NCI-H146 treated with DMSO at 0.1 percent for 48 hours (cell line): ENCODE data around the gene EPM2A.
A peak's percentile ranks its signal among the peaks of the same experiment; 100 is the strongest.
"Not testable (repeated sequence)": the region's sequence is repeated elsewhere in the genome, so short reads cannot be mapped to it uniquely, and the experiment has no call there.

Experiments used
- DNase-seq: peaks from one replicate; lab custom pipeline; 2025; ENCODE audit not compliant: unreplicated experiment; lab: John Stamatoyannopoulos, UW

The EPM2A gene

DNA sequence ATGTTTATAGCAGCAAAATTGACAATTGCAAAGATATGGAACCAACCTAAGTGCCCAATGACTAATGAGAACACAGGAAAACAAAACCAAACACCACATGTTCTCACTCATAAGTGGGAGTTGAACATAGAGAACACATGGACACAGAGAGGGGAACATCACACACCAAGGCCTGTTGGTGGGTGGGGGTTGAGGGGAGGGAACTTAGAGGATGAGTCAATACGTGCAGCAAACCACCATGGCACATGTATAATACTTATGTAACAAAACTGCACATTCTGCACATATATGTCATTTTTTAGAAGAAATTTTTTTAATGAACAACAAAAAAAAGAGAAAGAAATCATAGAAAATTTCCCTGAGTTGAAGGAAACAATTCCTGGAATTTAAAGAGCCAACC is 3.9 kb downstream of the EPM2A start:
- no peak for DNase-seq

DNA sequence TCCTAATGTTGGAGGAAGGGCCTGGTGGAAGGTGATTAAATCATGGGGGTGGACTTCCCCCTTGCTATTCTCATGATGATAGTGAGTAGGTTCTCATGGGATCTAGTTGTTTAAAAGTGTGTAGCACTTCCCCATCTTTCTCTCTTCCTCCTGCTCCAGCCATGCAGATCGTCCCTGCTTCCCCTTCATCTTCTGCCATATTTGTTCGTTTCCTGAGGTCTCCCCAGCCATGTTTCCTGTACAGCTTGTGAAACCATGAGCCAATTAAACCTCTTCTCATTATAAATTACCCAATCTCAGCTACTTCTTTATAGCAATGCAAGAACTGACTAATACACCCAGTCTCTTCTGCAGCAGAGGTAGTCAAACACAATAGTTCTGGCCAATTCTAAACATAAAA is 5.4 kb downstream of the EPM2A start:
- DNase-seq = no peak

DNA sequence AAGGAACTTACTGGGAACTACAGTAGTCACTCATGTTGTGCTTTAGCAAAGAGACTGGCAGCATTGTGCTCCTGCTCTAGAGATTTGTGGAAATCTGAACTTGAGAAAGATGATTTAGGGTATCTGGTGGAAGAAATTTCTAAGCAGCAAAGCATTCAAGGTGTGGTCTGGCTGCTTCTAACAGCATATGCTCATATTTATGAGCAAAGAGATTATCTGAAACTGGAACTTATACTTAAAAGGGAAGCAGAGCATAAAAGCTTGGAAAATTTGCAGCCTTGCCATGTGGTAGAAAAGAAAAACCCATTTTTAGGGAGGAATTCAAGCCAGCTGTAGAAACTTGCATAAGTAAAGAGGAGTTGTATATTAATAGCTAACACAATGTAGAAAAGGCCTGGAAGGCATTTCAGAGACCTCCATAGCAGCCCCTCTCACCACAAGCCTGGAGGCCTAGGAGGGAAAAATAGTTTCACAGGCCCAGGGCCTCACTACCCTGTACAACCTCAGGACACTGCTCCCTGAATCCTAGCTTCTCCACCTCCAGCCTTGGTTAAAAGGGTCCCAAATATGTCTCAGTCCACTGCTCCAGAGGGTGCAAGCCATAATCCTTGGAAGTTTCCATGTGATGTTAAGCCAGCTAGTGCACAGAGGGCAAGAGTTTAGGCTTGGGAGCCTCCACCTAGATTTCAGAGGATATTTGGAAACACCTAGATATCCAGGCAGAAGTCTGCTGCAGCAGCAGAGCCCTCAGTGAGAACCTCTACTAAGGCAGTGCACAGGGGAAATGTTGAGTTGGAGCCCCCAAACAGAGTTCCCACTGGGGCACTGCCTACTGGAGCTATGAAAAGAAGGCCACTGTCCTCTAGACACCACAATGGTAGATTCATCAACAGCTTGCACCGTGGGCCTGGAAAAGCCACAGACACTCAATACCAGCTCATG is 6.6 kb downstream of the EPM2A start:
- DNase-seq = no peak

DNA sequence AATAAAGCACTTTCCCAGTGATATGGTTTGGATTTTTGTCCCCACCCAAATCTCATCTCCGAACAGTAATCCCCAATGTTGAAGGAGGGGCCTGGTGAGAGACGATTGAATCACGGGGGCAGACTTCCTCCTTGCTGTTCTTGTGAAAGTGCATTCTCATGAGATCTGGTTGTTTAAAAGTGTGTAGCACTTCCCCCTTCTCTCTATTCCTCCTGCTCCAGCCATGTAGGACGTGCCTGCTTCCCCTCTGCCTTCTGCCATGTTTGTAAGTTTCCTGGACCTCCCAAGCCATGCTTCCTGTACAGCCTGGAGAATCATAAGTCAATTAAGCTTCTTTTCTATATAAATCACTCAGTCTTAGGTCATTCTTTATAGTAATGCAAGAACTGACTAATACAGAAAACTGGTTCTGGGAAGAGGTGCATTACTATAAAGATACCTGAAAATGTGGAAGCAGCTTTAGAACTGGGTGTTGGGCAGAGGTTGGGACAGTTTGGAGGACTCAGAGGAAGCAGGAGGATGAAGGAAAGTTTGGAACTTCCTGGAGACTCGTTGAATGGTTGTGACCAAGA is 7.4 kb downstream of the EPM2A start:
- DNase-seq = no peak

DNA sequence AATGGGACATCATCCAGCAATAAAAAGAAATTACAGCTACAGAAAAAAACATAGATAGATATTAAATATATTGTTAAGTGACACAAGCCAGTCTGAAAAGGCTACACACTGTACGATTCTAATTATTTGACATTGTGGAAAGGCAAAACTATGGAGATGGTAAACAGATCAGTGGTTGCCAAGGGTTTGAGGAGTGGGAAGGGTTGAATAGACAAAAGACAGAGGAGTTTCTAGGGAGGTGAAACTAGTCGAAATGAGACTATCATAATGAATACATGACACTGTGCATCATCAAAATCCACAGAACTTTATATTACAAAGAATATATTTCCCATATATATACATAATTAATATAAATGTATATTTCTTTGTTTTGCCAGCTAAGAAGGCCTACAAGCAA is 9.8 kb downstream of the EPM2A start:
- DNase-seq = no peak

DNA sequence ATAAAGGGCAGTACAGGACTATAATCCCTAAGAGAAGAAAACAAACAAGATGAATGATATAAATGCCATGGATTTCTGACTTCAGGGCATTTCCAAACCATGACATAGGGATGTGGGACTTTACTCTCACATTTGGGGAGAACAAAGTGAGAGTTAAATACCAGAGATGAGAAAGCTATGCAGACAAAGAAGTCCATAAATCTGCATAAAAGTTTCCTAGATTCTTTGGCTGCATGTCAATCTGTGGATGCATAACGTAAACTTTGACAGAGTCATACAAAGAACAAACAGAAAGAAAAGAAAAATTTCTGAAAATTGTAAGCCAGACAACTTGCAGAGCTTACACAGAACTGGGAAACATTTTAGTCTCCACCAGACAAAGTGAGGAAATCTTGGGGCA is 11.7 kb downstream of the EPM2A start:
- no peak for DNase-seq

DNA sequence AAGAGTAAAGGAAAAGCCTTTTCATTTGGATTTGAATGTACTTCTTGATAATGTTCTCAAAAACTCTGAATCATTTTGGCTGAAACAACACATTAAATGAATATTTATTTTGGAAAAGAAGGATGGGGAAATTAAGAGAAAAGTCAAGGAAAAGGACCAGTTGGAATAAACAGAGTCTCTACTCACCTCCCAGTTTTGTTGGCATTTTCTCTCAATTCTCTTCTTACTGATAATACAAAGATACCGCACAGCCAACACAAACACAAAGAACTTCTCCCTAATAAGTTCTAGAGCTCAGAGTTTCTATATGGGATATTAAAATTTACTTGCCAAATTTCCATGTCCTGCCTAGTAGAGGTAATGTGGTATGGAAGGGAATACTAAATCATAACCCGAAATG is 13.1 kb downstream of the EPM2A start:
- DNase-seq = no peak

DNA sequence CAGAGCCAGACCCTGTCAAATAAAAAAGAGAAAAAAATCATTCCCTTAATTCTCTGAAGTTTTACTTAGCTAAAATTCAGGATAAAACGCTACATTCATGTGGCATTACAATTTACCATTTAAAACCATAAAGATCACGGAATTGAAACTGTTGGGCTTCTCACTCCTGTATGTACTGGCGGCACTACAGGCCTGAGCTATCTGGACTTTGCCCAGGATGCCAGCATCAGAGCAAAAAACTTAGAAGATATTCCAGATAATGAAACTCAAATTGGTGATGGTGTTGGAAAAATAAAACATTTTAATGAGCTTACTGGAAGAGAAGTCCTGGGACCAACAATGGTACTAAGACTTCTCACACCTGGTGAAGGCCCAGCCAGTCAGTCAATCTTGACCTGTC is 14.2 kb downstream of the EPM2A start:
- no peak for DNase-seq

DNA sequence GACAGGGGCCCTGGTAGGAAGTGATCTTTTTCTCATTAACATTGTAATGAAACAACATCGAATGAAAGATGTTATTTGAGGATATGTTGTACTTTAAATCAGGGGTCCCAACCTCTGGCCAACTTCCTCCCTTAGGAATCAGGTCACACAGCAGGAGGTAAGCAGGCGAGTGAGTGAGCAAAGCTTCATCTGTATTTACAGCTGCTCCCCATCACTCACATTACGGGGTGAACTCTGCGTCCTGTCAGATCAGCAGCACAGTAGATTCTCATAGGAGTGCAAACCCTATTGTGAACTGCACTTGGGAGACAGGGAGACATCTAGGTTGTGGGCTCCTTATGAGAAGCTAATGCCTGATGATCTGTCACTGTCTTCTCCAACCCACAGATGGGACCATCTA is 19.9 kb downstream of the EPM2A start:
- no peak for DNase-seq

DNA sequence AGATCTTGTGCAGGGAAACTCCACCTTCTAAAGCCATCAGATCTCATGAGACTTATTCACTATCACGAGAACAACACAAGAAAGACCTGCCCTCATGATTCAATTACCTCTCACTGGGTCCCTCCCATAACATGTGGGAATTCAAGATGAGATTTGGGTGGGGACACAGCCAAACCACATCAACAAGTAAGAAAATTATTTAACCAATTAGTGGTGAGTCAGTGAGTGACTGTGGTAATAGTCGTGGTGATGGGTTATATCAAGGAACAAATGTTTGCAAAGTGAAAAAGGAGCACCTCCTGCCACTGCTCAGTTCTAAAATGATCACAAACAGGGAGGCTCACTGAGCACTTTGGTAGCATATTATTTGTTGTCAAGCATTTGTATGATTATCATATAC is 20.6 kb downstream of the EPM2A start:
- DNase-seq = no peak

DNA sequence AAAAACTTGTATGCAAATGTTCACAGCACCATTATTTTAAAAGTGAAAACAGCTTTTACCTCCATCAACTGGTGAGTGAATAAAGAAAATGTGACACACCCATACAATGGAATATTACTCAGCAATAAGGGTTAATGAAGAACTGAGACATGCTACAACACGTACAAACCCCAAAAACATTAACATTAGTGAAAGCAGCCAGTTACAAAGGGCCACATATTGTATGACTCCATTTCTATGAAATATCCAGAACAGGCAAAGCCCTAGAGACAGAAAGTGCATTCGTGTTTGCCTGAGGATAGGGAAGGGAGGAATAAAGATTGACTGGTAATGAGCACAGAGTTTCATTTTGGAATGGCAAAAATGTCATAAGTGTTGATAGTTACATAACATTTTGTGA is 21.5 kb downstream of the EPM2A start:
- no peak for DNase-seq

DNA sequence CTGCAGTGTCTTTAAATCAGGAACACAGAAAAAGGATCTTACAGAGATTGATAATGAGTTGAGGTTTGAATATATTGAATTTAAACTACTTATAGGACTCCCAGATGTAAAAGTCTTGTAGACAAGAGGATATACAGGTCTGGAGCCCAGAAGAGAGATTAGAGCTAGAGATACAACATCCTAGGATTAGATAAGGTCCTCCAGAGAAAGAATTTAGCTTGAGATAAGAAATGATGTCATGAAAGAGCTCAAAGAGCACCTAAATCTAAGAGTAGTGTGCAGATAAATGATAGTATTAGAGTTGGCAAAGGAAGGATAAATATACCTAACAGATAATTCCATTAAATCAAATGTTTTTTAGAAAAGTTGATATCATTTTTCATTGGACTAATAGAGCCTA is 23.9 kb downstream of the EPM2A start:
- DNase-seq = no peak

DNA sequence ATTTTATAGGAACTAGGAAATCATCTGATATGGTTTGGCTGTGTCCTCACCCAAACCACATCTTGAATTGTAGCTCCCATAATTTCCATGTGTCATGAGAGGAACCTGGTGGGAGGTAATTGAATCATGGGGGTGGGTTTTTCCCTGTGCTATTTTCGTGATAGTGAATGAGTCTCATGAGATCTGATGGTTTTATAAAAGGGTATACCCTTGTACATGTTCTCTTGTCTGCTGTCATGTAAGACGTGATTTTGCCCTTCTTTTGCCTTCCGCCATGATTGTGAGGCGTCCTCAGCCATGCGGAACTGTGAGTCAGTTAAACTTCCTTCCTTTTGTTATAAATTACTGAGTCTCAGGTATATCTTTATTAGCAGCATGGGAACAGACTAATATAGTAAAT is 27.9 kb downstream of the EPM2A start:
- DNase-seq = no peak

DNA sequence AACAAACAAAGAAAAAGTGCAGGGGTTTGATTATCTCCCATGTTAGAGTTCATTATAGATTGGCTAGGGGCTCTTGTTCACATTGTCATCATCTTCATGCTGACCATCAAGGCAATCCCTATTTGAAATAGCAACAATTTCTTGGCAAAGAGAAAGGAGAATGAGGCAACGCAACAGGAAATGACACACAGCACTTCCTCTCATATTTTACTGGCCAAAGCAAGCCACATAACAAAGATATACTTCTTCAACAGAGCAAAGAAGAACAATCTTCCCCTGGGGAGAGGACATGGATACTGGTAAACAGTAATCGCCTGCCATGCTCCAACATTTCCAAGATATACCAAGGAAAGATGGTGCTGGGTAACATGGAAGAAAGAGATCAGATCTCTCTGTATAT is 29.8 kb downstream of the EPM2A start:
- DNase-seq = no peak

DNA sequence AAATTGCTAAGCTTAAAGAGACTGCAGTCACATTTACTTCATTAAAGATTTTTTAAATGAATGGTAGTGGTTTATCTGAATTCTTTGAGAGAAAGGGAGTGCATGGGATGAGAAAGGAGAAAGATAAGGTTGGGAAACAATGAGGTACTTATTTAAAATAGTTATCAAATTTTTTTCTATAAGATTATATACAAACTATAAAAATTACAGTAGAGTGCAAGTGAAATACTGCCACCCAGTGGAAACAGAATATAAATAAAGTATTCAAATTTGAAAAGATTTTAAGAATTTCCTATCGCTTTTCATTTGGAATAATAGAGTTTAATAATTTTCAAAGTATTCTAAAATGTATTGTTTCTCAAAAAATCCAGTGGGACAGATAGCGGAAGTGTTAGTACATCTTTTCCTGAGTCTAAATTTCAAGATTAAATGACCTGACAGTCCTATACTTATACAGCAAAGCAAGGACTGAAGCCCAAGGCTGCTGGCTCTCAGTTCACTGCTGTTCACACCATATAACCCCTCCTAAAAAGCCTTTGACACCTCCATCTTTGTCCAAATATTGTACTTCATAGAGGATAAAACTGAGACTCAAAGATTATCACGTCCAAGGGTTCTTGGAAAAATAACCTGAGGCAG is 31.1 kb downstream of the EPM2A start:
- peak; percentile 10 for DNase-seq

DNA sequence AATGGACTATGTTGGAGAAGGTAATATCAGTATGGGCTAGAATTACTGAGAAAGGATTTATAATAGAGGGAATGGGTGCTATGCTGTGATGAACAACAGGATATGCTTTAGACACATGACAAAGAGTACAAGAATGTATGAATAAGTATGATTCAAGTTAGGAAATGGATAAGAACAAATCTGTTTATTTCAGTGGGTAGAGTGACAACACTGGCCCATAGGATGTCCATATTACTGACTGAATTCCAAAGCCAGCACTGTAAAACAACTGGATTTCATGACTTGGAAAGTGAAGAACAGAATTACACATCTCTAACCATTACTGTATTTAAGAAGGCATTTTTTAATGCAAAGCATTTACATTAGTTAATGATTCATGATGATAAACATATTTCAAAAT is 35.9 kb downstream of the EPM2A start:
- DNase-seq = no peak

DNA sequence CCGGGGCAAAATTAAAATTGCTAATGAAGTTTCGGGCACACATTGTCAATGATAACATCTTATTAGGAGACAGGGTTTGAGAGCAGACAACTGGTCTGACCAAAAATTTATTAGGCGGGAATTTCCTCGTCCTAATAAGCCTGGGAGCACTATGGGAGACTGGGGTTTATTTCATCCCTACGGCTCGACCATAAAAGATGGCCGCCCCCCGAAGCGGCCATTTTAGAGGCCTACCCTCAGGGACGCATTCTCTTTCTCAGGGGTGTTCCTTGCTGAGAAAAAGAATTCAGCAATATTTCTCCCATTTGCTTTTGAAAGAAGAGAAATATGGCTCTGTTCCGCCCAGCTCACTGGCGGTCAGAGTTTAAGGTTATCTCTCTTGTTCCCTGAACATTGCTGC is 37.9 kb downstream of the EPM2A start:
- DNase-seq = not testable (repeated sequence)

DNA sequence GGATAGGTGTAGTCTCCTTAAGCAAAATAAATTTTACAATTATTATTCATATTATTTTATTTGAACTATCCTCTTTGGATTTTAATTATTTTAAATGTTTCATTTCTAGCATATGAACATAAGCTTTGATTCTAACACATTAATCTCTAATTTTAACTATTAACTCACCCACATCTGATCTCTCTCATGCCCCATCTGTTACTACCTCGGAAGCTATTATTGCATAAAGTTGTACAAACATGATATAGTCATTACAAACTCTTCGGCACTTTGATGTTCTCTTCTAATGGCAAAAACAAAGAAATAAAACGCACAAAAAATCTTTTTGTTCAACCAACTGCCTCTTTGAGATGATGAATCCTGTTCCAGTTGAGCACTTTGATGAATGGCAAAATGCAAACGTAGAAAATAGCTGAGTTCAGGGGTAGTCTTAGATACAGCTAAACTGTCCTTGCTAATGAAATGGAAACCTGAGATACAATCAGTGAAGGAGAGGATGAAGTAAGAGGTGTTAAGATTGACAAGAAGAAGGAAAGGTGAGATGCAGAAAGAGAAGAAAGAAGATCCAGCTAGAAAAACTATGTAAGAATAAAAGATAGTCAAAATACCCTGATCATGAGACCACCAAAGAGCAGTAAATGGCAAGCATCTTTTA is 41.1 kb downstream of the EPM2A start:
- DNase-seq = no peak

DNA sequence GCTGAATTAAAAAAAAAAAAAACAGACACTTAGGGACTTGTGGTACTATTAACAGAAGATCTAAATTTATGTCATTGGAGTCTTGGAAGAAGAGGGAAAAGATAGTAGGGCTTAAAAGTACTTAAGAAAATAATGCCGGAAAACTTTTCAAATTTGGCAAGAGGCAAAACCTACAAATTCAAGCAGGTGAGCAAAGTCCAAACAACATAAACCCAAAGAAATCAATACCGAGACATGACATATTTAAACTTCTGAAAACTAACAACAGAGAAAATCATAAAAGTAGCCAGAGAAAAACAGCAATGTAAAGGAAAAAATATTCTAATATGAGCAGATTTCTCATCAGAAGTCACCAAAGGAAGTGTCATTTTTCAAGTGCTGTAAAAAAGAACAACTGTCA is 44.4 kb downstream of the EPM2A start:
- no peak for DNase-seq

DNA sequence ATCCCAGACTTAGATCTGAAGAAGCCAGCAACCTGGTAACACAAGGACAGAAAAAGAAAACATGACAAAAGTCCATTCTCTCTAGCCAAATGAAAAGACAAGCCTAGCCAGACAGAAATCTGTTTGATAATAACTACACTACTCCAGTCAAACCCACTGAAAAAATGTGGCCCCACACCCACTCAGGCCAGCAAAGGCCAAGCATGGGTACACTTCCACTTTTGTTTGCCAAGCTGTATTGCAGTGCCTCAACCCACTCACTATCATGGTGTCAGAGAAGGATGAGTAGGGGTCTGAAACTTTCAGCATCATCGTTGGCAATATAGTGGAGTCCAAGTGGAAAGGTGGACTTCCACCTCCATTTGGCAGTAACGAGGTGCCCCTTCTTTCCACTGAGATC is 45.8 kb downstream of the EPM2A start:
- DNase-seq = no peak

DNA sequence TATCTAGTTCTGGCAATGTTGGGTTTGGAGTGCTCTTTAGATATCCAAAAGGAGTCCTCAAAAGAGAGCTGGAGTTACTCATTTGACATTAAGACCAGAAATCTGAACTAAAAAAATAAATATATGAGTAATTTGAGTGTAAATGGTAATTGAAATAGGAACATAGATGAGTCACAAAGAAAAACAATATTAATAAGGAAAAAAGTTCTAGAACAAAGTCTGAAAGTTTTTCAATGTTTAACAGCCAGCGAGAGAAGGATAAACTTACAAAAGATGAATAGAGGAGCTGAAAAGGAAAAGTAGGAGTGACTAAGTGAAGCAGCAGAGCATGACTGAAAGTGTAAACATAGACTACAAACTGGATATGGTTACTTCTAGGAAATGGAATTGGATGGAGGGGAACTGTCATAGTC is 46.8 kb downstream of the EPM2A start:
- no peak for DNase-seq

DNA sequence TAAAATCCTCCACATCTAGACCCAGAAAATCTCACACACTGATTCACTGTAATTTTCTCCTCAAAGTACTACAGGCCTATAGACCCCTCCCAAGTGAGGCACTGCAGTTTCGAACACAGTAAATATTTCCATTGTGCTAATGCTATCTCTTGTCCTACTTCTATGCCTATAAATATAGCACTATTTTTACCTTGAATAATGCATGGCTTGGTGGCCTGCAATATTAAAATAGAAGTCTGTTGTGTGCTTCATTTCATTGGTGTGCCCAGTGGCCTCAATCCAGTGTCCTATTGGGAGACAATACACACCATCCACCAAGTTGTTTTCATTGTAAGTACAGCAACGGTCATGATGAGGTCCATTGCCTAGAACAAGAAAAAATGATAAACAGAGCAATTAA is 49.4 kb downstream of the EPM2A start:
- no peak for DNase-seq
